Fibroblast of skin of back (primary cell): ENCODE measurements around the gene L3MBTL1.

ENCODE experiments used
- DNase-seq: peaks from one replicate; pipeline ENCODE4 v3.0.0-alpha.2; 2013

L3MBTL1 gene

DNA sequence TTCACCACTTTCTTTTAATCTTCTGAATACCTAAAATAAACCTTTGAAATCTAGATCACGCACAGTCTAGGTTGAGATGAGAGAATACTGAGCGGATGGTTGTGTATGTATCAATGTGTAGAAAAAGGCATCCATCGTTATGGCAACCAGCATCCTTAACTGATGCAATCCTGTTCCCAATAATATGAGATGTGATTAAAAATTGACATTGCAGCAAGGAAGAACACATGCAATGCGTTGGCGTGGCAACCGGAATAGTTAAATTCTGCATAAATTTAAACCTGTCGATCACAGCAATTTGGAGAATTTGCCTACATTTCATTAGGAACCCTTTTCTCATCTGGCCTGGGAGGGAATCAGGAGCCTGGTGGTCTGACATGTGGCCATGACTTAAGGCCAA lies 1.3 kb upstream of the L3MBTL1 start:
- DNase-seq = no peak

DNA sequence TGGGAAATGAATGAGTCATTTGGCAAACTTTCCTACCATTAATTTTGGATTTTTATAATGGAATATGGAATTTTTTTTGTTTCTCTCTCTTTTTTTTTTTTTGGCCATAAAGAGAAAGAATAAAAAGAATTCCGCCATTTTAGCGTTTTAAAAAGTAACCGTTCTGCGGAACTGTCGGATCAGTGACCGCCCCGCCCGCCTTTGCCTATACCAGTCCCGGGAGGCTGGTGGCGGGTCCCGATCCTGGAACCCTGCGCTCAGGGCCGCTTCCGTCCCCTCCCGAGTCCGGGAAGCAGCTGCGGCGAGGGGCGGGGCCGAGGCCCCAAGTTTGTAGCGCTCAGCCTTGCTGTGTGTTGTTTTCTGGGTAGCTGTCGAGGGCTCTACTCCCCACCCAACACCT lies 609 bp downstream of the L3MBTL1 start:
- no peak for DNase-seq

DNA sequence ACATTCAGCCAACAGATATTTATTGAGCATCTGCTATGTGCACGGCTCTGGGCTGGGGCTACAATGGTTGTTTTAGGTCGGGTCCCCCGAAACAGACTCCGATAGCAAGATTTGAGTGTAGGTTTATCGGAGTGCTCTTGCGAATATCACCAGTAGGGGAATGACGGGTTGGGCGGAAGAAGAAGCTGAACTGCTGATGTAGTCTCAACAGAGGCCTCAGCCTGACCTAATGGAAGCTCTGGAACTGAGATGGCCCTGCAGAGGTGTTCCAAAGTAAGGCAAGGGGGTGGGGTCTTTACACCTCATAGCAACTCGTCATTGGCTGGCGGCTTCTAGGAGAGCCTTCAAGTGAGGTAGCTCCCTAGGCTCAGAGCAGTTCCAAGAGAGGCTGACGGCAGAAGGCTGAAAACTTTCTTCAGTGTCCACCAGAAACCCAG lies 1.1 kb downstream of the L3MBTL1 start:
- no peak for DNase-seq

DNA sequence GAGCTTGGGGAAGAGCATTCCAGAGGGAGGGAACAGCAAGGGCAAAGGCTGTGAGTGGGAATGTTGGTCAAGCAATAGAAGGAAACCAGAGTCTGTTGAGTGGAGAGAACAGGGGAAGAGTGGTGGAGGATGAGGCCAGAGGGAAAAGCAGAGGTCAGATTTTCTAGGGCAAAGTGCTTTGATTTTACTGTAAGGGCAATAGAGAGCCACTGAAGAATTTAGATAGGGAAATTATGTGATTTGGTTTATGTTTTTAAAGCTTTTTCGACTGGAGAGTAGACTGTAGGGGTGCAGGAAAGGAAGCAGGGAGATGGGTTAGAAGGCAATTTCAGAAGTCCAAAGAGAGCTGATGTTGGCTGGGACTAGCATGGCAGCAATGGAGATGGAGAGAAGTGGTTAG lies 4.4 kb downstream of the L3MBTL1 start:
- no peak for DNase-seq

DNA sequence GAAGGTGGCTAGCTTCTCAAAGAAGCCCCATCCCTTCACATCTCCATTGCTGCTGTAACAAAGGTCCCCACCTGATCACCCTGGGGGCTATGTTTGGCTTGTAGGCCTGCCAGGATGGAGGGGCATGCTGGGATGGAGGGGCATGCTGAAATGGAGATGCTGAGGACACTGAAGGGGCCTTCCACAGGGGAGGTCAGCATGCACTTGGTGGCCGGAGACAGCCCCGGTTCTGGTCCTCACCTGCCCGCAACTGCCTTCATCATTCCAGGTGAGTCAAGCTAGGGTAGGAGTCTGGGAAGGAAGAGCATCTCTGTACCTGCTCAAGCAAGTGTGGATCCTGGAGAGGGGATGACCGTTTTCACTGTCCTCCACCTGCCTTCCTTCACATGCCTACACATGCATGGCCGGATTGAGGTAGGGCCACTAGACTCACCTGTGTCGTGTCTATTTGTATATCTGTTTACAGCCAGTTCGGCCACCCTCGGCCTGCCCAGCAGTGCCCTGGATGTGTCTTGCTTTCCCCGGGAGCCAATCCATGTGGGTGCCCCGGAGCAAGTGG lies 6.0 kb downstream of the L3MBTL1 start:
- DNase-seq = no peak

DNA sequence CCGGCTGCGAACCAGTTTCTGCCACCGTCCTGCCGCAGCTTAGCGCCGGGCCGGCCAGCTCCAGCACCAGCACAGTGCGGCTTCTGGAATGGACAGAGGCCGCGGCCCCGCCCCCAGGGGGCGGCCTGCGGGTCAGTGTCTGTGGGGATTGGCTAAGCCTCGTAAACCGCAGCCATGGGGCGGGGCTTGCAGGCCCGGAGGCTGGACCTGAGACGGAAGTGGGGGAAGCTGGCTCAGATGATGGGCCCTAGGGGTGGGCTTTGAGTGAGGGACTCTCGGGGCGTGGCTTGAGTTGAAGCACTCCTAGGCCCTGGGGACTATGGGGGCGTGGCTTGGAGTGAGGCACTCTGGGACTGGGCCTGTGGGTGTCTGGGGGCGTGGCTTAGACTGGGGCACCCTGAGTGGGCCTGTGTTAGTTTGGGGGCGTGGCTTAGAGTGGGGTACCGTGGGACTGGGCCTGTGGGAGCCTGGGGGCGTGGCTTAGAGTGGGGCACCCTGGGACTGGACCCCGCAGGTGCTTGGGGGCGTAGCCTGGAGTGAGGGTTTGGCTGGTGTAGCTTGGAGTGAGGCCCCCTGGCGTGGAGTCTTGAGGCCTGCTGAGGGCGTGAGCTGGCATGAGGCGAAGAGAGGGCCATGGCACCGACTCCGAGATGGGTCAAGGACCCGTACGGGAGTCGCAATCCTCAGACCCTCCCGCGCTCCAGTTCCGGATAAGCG lies 6.6 kb downstream of the L3MBTL1 start:
- DNase-seq = peak; percentile 96

DNA sequence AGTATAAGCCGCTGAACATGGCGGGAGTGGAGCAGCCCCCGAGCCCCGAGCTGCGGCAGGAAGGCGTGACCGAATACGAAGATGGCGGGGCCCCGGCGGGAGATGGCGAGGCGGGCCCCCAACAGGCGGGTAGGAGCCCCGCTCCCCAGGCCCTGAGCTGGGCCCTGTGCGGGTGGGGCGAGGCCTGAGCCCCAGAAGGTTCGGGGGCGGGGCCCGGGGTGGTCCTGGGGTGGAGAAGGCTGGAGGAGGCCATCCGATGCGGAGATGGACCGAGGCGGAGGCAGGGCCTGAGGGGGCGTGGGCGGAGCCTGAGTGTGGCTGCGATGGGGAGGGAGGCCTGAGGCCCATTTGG lies 7.1 kb downstream of the L3MBTL1 start:
- DNase-seq = no peak

DNA sequence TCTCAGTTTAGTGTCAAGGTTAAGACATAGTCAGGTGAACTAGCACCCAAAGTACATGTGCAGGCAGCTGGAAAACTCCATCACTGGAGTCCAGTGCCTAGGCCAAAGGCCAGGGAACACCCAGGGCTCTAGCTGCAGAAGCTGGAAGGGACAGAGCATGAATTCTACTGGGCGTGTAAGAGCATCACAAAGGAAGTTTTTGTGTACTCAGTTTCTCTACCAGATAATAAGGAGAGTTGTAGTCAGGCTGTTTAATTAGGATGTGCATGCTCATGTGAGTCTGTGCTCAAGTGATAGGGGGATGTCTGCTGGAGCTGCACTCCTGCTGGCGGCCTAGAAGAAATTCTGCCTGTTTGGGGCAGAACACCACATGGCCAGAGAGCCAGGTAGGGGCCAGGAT lies 8.1 kb downstream of the L3MBTL1 start:
- DNase-seq = no peak

DNA sequence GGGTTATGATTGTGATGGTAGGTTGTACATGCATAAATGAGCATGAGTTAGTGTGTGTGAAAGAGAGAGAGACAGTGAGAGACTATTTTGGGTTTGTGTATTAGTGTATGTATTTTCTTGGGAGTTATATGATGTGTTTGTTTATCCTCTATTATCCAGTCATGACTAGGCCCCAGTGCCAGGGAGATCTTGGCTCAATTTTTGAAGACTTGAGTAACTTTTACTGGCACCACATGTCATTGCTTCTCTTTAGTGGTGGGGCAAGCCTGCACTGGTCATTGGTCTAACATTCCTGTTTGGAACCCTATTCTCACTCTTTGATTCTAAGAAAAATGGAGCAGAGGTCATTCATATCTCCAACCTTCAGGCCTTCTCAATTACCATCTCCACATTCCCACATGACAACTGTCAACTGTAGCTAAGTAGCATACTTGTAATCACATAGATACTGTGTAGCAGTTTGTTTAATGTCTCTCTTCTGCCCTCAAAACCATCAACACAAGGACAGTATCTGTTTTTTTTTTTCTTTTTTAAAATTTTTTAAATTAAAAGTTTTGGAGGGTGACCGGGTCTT lies 8.8 kb downstream of the L3MBTL1 start:
- no peak for DNase-seq

DNA sequence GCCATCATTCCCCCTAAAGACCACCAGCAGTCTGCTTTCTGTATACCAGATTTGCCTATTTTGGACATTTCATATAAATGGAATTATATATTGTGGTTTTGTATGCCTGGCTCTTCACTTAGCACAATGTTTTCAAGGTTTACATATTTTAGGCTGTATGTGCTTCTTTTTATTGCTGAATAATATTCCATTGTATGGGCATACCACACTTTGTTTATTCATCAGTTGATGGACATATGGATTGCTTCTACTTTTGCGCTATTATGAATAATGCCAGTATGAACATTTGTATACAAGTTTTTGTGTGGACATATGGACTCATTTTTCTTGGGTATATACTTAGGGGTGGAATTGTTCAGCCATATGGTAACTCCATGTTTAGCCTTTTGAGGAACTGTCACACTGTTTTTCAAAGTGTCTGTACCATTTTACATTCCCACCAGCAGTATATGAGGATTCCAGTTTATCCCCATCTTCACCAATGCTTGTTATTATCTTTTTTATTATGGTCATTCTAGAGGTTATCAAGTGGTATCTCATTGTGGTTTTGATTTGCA lies 12.7 kb downstream of the L3MBTL1 start:
- DNase-seq = no peak

DNA sequence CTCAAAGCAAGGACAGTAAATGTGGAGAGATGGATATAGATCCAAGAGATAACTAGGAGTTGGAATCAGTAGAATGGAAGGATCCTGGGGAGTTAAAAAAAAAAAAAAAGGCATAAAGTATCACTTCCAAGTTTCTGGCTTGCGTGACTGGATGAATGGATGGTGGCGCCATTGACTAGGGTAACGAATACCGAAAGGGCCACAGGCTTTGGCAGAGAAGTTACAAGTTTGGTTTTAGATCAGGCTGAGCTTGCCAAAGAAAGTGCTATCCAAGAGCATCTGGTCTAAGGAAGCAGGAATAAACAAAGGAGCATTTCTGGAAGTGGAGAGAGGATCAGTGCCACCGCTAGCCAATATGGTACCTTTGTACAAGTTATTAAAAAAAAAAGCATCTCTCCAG lies 17.5 kb downstream of the L3MBTL1 start:
- no peak for DNase-seq

DNA sequence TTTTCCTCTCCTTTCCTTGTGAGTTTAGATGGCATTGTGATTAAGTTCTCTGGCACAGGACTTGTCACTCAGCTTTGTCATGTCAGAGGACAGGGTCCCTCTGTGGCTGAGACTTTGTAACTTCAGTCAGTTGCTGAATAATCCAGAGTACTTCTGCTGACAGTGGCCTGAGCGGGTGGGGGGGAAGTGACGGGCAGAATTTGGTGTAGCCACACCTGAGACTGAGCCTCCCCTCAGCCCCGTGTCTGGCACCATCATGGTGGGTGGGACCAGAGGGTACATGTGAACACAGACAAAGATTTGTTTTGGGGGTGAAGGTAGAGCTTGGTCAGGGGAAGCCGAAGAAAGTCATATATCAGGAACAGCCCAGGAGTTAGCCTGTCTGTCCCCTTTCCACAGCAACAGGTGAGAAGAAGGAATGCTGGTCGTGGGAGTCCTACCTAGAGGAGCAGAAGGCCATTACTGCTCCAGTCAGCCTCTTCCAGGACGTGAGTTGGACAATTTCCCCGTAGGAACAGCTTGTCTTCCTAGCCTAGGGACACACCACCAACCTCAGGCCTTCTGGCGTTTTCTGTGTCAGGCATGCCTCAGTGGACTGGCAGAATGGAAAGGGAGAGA lies 20.9 kb downstream of the L3MBTL1 start:
- no peak for DNase-seq

DNA sequence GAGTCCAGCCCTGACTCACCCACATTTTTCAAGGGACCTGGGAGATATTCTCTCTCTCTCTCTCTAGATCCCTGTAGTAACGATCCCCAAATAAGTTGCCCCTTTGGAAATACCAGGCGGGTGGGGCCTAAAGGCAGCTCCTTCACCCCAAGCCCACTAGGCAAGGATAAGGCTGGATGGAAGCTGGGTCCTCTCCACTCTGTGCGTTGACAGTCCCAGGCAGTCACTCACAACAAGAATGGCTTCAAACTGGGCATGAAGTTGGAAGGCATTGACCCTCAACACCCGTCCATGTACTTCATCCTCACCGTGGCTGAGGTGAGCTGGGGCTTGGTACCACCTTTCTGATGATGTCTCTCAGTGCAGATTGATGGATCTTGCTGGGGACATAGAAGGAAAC lies 21.6 kb downstream of the L3MBTL1 start:
- DNase-seq = no peak

DNA sequence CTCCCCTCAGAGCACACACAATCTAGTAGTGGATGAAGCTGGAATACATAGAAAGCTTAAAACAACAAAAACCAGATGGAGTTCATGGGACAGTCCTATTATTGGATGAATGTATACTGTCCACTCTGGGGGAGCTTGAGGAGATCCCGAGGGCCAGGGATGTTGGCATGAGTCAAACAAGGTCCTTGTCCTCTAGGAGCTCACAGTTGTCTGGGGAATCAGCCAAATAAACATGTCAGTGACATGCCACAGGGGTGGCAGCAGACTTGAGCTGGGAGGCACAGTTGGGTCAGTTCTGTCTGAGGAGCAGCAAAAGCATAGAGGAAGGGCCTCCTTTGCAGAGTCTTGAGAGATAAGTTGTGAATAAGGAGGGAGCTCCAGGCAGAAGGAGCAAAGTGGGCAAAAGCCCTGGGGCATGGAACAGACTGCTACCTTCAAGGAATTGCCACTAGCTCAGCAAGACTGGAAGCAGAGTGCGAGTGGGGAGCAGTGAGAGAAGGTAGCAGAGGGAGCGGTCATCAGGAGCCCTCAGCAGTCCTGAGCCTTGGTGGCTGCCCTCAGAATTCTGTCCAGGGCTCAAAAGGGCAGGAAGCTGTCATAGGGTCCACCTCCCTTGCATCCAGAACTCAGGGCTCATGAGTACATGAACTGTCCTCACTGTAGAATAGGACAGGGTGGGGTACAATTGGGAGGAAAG lies 22.1 kb downstream of the L3MBTL1 start:
- DNase-seq = no peak

DNA sequence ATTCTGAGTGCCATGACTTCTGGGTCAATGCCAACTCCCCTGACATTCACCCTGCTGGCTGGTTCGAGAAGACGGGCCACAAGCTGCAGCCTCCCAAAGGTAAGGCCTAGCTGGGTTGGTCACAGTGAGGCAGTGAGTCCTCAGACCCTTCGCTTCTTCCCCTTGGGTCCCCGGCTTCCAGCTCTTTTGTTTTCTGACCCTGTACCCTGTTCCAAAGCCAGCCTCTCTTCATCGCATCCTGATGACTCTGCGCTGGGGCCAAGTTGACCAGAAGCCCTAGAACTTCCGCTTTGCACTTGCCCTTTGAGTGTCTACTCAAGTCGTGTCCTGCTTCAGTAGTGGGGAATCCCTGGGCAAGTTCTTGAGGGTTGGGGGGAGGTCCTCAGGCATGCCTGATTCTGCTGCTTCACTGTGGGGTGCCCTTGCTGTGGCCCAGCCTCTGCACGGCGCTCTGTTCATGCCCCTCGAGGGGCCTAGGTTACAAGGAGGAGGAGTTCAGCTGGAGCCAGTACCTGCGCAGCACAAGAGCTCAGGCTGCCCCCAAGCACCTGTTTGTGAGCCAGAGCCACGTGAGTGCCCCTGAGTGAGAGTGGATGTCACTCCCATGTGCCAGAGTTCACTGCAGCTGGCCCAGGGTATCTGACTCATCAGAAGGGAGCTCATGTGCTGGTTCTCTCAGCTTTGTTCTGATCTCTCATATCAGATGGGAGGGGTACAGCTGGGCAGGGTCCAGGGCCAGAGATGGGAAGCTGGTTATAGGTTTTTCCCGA lies 23.0 kb downstream of the L3MBTL1 start:
- no peak for DNase-seq

DNA sequence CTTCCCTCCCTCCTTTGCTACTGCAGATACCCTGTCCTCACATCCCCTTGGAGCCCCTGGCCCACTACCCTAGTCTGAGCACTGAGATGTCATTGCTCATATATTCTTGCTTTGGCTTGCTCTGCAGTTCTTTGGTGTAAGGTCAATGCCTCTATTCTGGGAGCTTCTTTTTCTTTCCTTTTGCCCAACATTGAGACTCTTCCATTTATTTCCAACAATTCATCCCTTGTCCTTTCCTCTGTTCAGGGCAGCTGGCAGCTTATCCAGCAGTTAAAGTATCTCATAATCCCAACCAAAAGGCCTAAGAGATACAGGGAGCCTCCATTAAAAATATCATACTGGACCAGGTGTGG lies 23.6 kb downstream of the L3MBTL1 start:
- DNase-seq = no peak

DNA sequence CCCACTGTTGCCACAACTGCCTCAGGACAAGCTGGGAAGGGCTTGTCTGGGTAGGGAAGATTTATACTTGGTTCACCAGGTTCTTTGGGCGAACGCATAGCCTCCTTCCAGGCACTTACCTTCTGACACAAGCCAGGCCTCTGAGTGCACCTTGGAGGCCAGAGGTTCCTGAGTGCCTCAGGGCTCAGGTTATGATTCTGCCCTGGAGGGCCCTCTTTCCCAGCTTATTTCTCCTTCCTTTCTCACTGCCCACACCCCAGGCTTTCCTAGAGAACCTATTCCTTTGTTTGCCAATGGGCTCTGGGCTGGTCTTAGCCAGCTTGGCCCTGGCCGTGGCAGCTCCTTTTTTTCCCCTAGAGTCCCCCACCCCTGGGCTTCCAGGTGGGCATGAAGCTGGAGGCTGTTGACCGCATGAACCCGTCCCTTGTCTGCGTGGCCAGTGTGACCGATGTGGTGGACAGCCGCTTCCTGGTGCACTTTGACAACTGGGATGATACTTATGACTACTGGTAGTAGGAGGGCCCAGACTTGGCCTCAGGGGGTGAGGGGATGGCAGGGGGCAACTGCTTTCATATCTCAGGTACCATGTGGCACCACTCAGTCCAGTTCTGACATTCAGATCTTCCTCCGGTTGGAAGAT lies 25.0 kb downstream of the L3MBTL1 start:
- DNase-seq = no peak

DNA sequence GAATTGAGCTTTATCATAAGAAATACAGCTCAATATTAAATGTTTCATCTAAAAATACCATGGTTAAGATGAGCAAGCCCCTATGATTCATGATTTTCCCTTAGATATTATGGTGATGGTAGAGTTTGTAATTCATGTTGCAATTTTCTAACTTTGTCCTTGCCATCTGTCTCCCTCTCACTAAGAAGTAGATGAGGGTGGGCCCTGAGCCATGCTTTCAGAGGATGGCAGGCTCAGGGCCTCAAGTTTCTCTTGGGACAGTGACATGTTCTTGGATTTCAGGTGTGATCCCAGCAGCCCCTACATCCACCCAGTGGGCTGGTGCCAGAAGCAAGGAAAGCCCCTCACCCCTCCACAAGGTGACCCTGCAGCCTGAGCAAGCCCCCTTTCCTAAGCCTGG lies 25.6 kb downstream of the L3MBTL1 start:
- DNase-seq = peak; percentile 13

DNA sequence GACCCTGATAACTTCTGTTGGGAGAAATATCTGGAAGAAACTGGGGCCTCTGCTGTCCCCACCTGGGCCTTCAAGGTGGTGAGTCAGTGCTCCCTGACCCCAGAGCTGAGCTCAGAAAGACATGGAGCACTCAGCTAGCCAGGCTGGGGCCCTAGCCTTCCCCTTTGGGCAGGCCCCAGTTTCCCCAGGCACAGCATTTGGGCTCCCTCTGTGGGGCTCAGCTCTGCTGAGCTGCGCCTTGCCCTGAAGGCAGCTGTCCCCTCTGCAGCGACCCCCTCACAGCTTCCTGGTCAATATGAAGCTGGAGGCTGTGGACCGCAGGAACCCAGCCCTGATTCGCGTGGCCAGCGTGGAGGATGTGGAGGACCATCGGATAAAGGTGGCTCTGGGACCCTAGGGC lies 26.5 kb downstream of the L3MBTL1 start:
- DNase-seq = no peak

DNA sequence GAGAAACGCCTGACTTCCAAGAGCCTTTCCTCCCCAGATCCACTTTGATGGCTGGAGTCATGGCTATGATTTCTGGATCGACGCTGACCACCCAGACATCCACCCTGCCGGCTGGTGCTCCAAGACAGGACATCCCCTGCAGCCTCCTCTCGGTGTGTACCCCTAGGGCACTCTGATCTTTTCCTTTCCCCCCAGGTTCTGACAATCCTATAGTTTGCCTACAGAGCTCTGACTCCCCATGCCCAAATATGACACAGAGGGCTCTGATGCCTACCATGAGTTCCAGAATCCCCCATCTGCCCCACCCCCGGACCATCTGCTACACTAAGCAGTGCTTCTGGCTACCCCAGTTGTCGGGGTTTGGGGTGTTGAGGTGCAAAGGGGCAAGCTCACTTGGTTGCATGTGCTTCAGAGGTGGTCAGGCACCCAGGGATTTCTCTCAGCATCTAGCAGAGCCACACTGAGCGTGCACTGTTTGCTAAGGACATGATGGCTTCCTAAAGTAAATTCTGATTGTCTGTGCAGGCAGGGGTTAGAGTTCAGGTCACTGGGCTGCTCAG lies 27.4 kb downstream of the L3MBTL1 start:
- DNase-seq = no peak

DNA sequence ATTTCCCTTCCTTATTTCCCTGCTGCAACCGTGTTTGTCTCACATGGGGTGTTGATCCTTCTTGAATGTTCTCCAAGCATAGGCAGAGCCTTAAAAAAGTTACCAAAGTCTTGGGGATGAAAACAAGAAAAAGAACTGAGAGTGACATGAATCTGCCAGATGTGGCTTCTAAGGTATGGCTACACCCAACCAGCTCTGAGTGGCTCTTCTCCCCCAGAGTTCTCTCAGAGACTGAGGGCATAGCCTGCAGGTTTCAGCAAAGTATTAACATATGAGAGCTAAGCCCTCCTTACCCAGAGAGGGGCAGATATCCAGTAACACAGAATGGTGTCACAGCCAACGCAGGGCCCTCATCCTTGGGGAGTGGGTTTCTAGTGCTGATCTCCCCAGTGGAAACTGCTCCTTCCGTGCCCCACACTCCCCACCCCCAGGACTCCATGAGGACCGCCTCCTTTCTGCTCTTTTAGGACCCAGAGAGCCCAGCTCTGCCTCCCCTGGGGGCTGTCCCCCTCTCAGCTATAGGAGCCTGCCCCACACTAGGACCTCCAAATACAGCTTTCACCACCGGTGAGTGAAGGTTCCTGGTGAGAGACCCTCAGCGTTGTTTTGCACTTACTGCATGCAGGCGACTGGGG lies 28.0 kb downstream of the L3MBTL1 start:
- DNase-seq = no peak
